GM19452 (cell line): ENCODE data around the gene MOV10L1.
"Not testable (repeated sequence)": the region's sequence is repeated elsewhere in the genome, so short reads cannot be mapped to it uniquely, and the experiment has no call there.

Source experiments
- ATAC-seq: cut with Tn5 transposase; IDR thresholded peaks from one replicate; pipeline ENCODE4 v1.9.1; 2021; ENCODE audit not compliant: unreplicated experiment

Gene MOV10L1

GRCh38 chr22:50076646-50077535 lies 12.9 kb upstream of the MOV10L1 start:
- ATAC-seq, result no peak

- no peak for ATAC-seq
Measured at GRCh38 chr22:50078246-50078645, 11.6 kb upstream of the MOV10L1 start.

- no peak for ATAC-seq
Measured at GRCh38 chr22:50078761-50079160, 11.0 kb upstream of the MOV10L1 start.

- ATAC-seq, result no peak
Measured at GRCh38 chr22:50080077-50080465, 9.7 kb upstream of the MOV10L1 start.

- ATAC-seq, result no peak
Measured at GRCh38 chr22:50081426-50082196, 8.2 kb upstream of the MOV10L1 start.

GRCh38 chr22:50082197-50082715 lies 7.5 kb upstream of the MOV10L1 start:
- ATAC-seq, result no peak

GRCh38 chr22:50082961-50083461 lies 6.8 kb upstream of the MOV10L1 start:
- ATAC-seq, result no peak

- no peak for ATAC-seq
Measured at GRCh38 chr22:50083462-50084079, 6.2 kb upstream of the MOV10L1 start.

GRCh38 chr22:50084080-50084477 lies 5.7 kb upstream of the MOV10L1 start:
- ATAC-seq, result no peak

GRCh38 chr22:50084614-50085021 lies 5.2 kb upstream of the MOV10L1 start:
- ATAC-seq, result no peak

GRCh38 chr22:50085211-50085972 lies 4.4 kb upstream of the MOV10L1 start, which contains the start of gene MLC1:
Gene MLC1 (minus strand): TSS chr22:50085426. CDS start chr22:50084902, 524 bp downstream.
- ATAC-seq, result no peak

- ATAC-seq, result no peak
Measured at GRCh38 chr22:50086526-50086925, 3.3 kb upstream of the MOV10L1 start.

- ATAC-seq, result not testable (repeated sequence)
Measured at GRCh38 chr22:50086975-50087374, 2.8 kb upstream of the MOV10L1 start.

GRCh38 chr22:50087646-50088045 lies 2.2 kb upstream of the MOV10L1 start:
- ATAC-seq, result no peak

- ATAC-seq, result no peak
Measured at GRCh38 chr22:50088096-50088495, 1.7 kb upstream of the MOV10L1 start.

- ATAC-seq, result no peak
Measured at GRCh38 chr22:50089231-50089630, 575 bp upstream of the MOV10L1 start.

- ATAC-seq, result no peak
Measured at GRCh38 chr22:50090412-50090714, 557 bp downstream of the MOV10L1 start.

GRCh38 chr22:50091092-50091768 lies 1.4 kb downstream of the MOV10L1 start:
- no peak for ATAC-seq

- no peak for ATAC-seq
Measured at GRCh38 chr22:50092342-50092741, 2.5 kb downstream of the MOV10L1 start.

GRCh38 chr22:50098052-50098451 lies 8.2 kb downstream of the MOV10L1 start:
- no peak for ATAC-seq
